Transverse colon (tissue), 4 donors: ENCODE results near the gene ZIC3. TPM values are rescaled to one million over a fixed set of nuclear protein-coding genes. Genes with fewer than 3 reads are reported as not detected.

Source experiments
- DNase-seq: peaks from one replicate; pipeline ENCODE4 v3.0.0-alpha.2; 2019
- H3K27ac ChIP-seq, 4 donors: fragments of 200-600 bp; sonication (generic); 2 replicates each; pipeline ENCODE4 v1.5.1; 2016 to 2018; ENCODE audit warnings: inconsistent platforms in 4 of 4
- H3K27me3 ChIP-seq: fragments of 200-600 bp; sonication (generic); 2 replicates; pipeline ENCODE4 v1.5.1; 2017; ENCODE audit warnings: inconsistent platforms
- H3K36me3 ChIP-seq, 4 donors: fragments of 200-600 bp; sonication (generic); 2 replicates each; pipeline ENCODE4 v1.5.1; 2017 to 2019; ENCODE audit warnings: inconsistent platforms in 4 of 4
- H3K4me1 ChIP-seq, 4 donors: fragments of 200-600 bp; sonication (generic); 2 replicates each; pipeline ENCODE4 v1.5.1; 2017 to 2020; ENCODE audit warnings: inconsistent platforms in 4 of 4
- H3K4me3 ChIP-seq, 4 donors: fragments of 200-600 bp; sonication (generic); 1 replicate in 1 of 4; 2 replicates in 3 of 4; pipeline versions ENCODE4 v1.5.1 to v1.6.1; 2017 to 2019; ENCODE audit warnings: inconsistent platforms in 4 of 4
- H3K9me3 ChIP-seq, 2 donors: fragments of 200-600 bp; sonication (generic); 2 replicates each; pipeline ENCODE4 v1.5.1; 2017 to 2019; ENCODE audit warnings: inconsistent platforms in 2 of 2
- EP300 ChIP-seq: sonication (generic); formaldehyde crosslinking; IDR thresholded peaks from one replicate; pipeline ENCODE4 v1.6.1; 2017; ENCODE audit warnings: antibody characterized with exemption, low read depth
- POLR2A ChIP-seq: fragments of 450-650 bp; IDR thresholded peaks from one replicate; pipeline ENCODE4 v1.6.1; 2016; ENCODE audit warnings: antibody characterized with exemption, mild to moderate bottlenecking, moderate library complexity
- POLR2AphosphoS5 ChIP-seq, 3 donors: sonication (generic); formaldehyde crosslinking; IDR thresholded peaks; one replicate each; pipeline ENCODE4 v1.6.1; 2016; ENCODE audit warnings: antibody characterized with exemption in 3 of 3
- WGBS, 2 donors: methylation state at CpG; one replicate each; pipeline ENCODE4 v1.1.5; 2018; ENCODE audit warnings: low coverage in 1 of 2; 5-methylcytosine and 5-hydroxymethylcytosine counted together
- in situ Hi-C, 4 donors: fragments of 200-750 bp; cut with MboI; loops; one replicate each; pipeline versions ENCODE4 v1.15.0 to v1.15.1; 2017; ENCODE audit warnings: low sequenced_read_pairs in 3 of 4, low pct_ligation_motif_present in 1 of 4, low pct_unique_long_range_greater_than_20kb in 1 of 4
- intact Hi-C: fragments of 100-400 bp; cut with DNase I; formaldehyde crosslinking; loops from one replicate; pipeline ENCODE4 v1.15.1; 2023; ENCODE audit warnings: low total_unique reads
- total RNA-seq, 4 donors: library from RNA; depleted of rRNA; stranded (reverse); fragments of >200 nt; gene quantifications; one replicate each; pipeline ENCODE4 v1.1.0, GENCODE V29; 2016
- TF ChIP-seq, protein P1 (sequence below), 5 experiments: fragments of 200-600 bp in 3 of 5; fragments of 450-650 bp in 2 of 5; sonication (generic) in 3 of 5; IDR thresholded peaks; 1 replicate in 2 of 5; 2 replicates in 3 of 5; pipeline ENCODE4 v1.5.1; 2016 to 2017; ENCODE audit warnings: antibody characterized with exemption in 5 of 5, inconsistent platforms in 3 of 5, mild to moderate bottlenecking in 2 of 5, moderate library complexity in 1 of 5

Gene ZIC3
- total RNA-seq, 4 donors from 2014 or later: not detected

DNA sequence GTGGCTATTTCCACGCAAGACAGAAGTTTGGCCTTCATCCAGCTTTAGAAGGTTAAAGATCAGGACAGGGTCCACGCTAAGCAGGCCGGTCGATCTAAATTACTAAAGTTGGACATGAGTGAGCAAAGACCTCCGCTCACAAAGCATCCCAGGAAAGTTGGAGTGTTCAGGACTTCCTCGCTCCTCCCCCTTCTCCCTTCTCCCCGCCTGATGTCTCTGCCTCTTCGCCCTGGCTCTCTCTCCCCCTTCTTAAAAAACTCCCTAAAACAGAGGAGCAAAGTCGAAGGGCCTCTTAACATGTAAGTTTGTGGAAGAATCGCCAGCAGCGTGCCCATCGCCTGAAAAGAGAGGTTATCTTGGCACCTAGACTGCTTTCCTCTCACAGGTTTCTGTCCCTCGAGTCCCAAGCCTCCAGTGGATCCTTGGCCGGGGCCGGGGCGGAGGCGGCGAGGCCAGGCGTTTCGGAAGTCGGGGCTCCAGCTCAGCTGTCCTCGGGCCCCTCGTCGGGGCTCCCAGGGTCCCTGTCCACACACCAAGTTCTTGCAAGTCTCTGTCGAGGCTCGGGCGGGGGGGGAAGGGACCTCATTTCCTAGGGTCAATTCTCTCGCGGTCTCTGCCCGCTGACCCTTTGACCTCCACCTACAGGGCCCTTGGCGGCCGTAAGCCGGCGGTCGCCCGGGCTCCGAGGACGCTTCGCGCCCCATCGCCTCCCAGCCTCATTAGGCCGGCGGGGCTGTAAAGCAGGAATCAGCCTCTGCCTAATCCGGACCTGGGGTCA lies 7.6 kb downstream of the ZIC3 start:
- no peak for TF ChIP-seq POLR2AphosphoS5 (IDR thresholded peaks at IDR 0.05)
- TF ChIP-seq, protein P1, sequence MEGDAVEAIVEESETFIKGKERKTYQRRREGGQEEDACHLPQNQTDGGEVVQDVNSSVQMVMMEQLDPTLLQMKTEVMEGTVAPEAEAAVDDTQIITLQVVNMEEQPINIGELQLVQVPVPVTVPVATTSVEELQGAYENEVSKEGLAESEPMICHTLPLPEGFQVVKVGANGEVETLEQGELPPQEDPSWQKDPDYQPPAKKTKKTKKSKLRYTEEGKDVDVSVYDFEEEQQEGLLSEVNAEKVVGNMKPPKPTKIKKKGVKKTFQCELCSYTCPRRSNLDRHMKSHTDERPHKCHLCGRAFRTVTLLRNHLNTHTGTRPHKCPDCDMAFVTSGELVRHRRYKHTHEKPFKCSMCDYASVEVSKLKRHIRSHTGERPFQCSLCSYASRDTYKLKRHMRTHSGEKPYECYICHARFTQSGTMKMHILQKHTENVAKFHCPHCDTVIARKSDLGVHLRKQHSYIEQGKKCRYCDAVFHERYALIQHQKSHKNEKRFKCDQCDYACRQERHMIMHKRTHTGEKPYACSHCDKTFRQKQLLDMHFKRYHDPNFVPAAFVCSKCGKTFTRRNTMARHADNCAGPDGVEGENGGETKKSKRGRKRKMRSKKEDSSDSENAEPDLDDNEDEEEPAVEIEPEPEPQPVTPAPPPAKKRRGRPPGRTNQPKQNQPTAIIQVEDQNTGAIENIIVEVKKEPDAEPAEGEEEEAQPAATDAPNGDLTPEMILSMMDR (IDR thresholded peaks at IDR 0.05): no peak
- Histone ChIP-seq H3K4me1 (no peaks in the 10 kb centered on the region), H3K9me3 (no peaks in the 10 kb centered on the region), H3K27ac (no peak overlapping the region), H3K4me3 (no peak overlapping the region), H3K36me3 (no peaks in the 10 kb centered on the region), H3K27me3 (peaks cover 76% of the 10 kb centered on the region)
- WGBS, 2 donors: 50% methylated on average over 44 of the region's 44 CpGs; no CpG with 5 or more reads in 1 of the 2 donors
- DNase-seq: no peak
- intact Hi-C loops: no loop called here
- in situ Hi-C loops: no loop called here

DNA sequence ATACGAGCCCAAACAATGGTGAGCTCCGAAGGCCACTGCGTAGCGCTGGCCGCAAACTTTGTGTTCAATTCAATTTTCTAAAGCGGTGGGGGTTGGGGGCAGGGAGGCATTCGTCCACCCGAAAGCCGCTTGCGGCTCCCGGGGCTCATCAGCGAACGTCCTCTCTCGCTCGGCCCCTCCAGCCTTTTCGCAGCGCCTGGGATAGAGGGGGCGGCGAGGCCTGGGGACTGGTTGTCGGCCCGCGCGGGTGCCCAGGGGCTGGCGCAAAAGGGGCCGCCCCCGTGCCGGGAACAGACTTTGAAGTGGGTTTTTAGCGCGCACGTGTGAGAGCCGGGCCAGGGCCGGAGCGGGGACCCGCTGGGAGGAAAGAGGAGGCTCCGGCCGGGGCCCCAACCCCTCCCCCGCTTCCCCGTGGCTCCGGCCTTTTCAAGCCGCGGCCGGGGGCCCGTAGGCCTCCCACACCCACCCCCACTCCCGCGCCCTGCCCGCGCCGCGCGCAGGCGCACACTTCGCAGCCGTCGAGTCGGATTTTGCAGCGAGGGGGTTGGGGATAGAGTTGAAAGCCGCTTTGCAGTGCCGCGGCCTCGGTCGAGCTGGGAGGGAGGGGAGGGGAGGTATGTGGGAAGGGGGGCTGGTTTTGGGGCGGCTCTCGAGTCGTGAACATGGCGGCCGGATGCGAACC lies 8.3 kb downstream of the ZIC3 start:
- in situ Hi-C loops (no loop called here), intact Hi-C loops (no loop called here)
- Histone ChIP-seq H3K4me3 (no peak overlapping the region), H3K27ac (no peak overlapping the region), H3K36me3 (no peaks in the 10 kb centered on the region), H3K27me3 (peaks cover 69% of the 10 kb centered on the region), H3K9me3 (no peaks in the 10 kb centered on the region), H3K4me1 (no peaks in the 10 kb centered on the region)
- 71% methylated on average over 64 of the region's 67 CpGs; no CpG with 5 or more reads in 1 of the 2 donors for WGBS, 2 donors
- DNase-seq: no peak
- TF ChIP-seq POLR2AphosphoS5 (IDR thresholded peaks at IDR 0.05): no peak
- TF ChIP-seq POLR2A: no peak
- TF ChIP-seq, protein P1 (IDR thresholded peaks at IDR 0.05): no peak
- no peak for TF ChIP-seq EP300

DNA sequence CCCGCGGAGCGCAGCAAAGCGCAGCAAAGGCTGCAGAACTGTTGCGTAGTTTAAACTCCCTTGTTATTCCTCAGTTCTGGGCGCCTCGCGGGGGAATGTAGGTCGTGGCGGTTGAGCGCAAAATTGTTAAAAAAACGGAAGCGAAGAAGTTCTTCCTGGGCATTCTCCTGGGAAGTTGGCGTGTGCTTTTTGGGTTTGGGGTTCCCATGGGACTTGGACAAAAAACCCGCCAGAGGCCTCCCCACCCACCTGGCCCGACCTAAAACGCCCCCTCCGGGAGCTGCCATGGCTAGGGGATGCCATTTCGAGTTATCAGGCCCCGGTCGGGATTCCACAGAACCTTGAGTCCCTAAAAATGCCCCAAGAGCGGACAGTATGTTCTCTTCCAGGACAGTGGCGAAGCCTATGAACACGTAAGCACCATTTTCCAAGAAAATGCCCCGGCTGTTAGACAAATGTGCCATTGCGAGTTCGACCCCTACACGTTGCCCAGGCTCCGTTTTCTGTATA lies 8.9 kb downstream of the ZIC3 start:
- no peaks in the 10 kb centered on the region for H3K9me3 ChIP-seq
- peaks cover 63% of the 10 kb centered on the region for H3K27me3 ChIP-seq
- 50% methylated on average over 29 of the region's 29 CpGs; no CpG with 5 or more reads in 1 of the 2 donors for WGBS, 2 donors
- in situ Hi-C loops (no loop called here), intact Hi-C loops (no loop called here)
- H3K4me3 ChIP-seq: no peak overlapping the region
- DNase-seq: no peak
- TF ChIP-seq, protein P1 (IDR thresholded peaks at IDR 0.05): no peak
- no peak for TF ChIP-seq POLR2AphosphoS5 (IDR thresholded peaks at IDR 0.05)
- no peak for TF ChIP-seq EP300
- no peak for TF ChIP-seq POLR2A
- H3K27ac ChIP-seq: no peak overlapping the region
- H3K4me1 ChIP-seq: no peaks in the 10 kb centered on the region
- no peaks in the 10 kb centered on the region for H3K36me3 ChIP-seq

DNA sequence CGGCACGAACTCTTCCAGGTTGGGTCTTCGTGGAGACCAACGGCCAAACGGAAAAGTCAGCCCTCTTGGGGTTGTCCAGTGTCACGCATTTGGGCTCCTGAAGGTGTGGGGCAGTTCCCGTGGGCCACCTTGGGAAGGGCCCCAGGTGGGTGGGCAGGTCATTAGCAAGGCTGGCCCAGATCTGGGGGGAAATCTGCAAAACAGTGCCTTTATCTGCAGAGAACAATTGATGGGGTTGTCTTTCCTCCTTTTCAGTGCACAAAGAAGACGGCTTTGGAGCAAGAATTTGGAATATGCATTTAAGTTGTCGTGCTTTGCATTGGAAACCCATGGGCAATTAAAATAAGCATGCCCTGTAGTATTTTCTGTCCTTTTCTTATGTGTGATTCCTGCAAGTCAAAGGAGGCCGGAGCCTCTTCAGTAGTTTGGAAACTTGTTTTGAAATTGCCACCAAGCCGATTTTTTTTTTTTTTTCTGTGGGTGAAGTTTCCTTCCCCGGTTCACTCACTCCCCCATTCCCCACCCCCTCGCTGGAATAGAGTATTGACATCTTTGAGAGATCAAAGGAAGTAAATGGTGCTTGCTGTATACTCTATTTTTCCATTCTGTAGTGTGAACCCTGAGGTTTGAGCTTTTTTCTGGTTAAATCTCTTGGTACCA lies 9.8 kb downstream of the ZIC3 start:
- Histone ChIP-seq H3K4me3 (no peak overlapping the region), H3K9me3 (no peaks in the 10 kb centered on the region), H3K27ac (no peak overlapping the region), H3K27me3 (peaks cover 54% of the 10 kb centered on the region), H3K36me3 (no peaks in the 10 kb centered on the region), H3K4me1 (no peaks in the 10 kb centered on the region)
- in situ Hi-C loops: no loop called here
- 48 to 60% methylated on average over 2 to 13 of the region's 13 CpGs for WGBS, 2 donors
- DNase-seq: no peak
- TF ChIP-seq, protein P1 (IDR thresholded peaks at IDR 0.05): no peak
- no peak for TF ChIP-seq EP300
- no peak for TF ChIP-seq POLR2AphosphoS5 (IDR thresholded peaks at IDR 0.05)
- intact Hi-C loops: no loop called here
